Skeletal muscle tissue (tissue), 4 donors: Measurements from ENCODE around the gene GNA12. TPM values are rescaled to one million over a fixed set of nuclear protein-coding genes. Genes with fewer than 3 reads are reported as not detected.
"Not testable (repeated sequence)": the region's sequence is repeated elsewhere in the genome, so short reads cannot be mapped to it uniquely, and the experiment has no call there.

Experiments
- H3K27ac ChIP-seq: one replicate; pipeline ENCODE4 v1.7.0; 2013; ENCODE audit warnings: mild to moderate bottlenecking, low read depth, low read length, inconsistent platforms
- H3K27me3 ChIP-seq, 3 donors: one replicate each; pipeline ENCODE4 v1.7.0; 2013; ENCODE audit warnings: low read length in 3 of 3; ENCODE audit not compliant: control insufficient read depth in 3 of 3, insufficient read depth in 3 of 3
- H3K36me3 ChIP-seq, 3 donors: one replicate each; pipeline ENCODE4 v1.7.0; 2013; ENCODE audit warnings: low read length in 3 of 3; ENCODE audit not compliant: control insufficient read depth in 3 of 3, insufficient read depth in 3 of 3
- H3K4me1 ChIP-seq, 3 donors: one replicate each; pipeline ENCODE4 v1.7.0; 2013; ENCODE audit warnings: low read length in 3 of 3, mild to moderate bottlenecking in 3 of 3; ENCODE audit not compliant: control insufficient read depth in 3 of 3, insufficient read depth in 3 of 3
- H3K4me3 ChIP-seq, 3 donors: one replicate each; pipeline ENCODE4 v1.7.0; 2013; ENCODE audit warnings: low read length in 3 of 3
- H3K9ac ChIP-seq, 3 donors: one replicate each; pipeline ENCODE4 v1.7.0; 2013; ENCODE audit warnings: low read length in 3 of 3, mild to moderate bottlenecking in 3 of 3, moderate library complexity in 2 of 3, low read depth in 1 of 3
- H3K9me3 ChIP-seq, 3 donors: one replicate each; pipeline ENCODE4 v1.7.0; 2013; ENCODE audit warnings: low read length in 3 of 3; ENCODE audit not compliant: control insufficient read depth in 3 of 3
- total RNA-seq: library from RNA; depleted of rRNA; stranded (reverse); fragments of >200 nt; gene quantifications from one replicate; pipeline ENCODE4 v1.2.3, GENCODE V29; 2014
- donor health status: Osteomylitis.

Gene GNA12
- total RNA-seq, 1 donor from 2014 or later = 9.9 TPM

DNA sequence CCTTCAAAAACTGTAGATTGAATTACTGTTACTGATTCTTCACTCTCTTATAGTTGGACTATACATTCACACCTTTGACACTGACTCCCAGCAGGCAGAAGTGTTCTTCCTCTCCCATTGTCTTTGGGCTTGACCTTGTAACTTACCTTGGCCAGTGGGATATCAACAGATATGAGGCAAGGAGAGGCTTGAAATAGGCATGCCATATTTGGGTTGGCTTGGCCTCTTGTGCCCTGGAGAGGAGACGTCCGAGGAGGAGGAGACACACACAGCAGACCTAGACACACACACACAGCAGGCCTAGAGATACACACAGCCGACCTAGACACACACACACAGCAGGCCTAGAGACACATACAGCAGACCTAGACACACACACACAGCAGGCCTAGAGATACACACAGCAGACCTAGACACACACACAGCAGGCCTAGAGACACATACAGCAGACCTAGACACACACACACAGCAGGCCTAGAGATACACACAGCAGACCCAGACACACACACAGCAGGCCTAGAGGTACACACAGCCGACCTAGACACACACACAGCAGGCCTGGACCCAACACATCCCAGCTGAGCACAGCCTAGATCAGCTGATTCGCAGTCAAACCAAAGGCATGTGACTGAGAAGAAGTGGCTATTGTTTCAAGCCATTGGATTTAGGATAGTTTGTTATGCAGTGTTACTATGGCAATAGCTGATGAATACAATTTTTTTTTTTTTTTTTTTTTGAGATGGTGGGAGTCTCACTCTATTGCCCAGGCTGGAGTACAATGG lies 12.5 kb upstream of the GNA12 start:
- H3K27ac ChIP-seq = no peak overlapping the region
- H3K27me3 ChIP-seq = no peaks in the 10 kb centered on the region
- peaks cover 4 to 14% (median 6%) of the 10 kb centered on the region in 3 donors for H3K4me1 ChIP-seq
- no peaks in the 10 kb centered on the region for H3K9me3 ChIP-seq
- H3K36me3 ChIP-seq = no peaks in the 10 kb centered on the region
- no peak overlapping the region for H3K4me3 ChIP-seq
- H3K9ac ChIP-seq = no peak overlapping the region

DNA sequence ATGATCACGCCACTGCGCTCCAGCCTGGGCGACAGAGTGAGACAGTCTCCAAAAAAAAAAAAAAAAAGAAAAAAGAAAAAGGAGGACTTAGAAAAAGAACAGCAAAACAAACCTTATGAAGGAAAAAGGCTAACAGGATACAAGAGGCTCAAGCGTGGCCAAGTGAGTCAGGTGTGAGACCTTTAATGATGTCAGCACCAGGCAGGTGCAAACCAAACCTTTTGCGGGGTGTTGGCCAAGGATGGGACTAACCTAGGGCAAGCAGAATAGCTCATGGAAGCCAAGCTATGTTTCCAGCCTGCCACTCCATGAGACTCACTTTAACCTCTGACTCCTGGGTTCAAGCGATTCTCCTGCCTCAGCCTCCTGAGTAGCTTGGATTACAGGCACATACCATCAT lies 11.3 kb upstream of the GNA12 start:
- Histone ChIP-seq H3K9ac (no peak overlapping the region), H3K36me3 (no peaks in the 10 kb centered on the region), H3K4me1 (peaks cover 0 to 9% (median 6%) of the 10 kb centered on the region in 3 donors), H3K27ac (no peak overlapping the region), H3K4me3 (no peak overlapping the region), H3K27me3 (no peaks in the 10 kb centered on the region), H3K9me3 (no peaks in the 10 kb centered on the region)

DNA sequence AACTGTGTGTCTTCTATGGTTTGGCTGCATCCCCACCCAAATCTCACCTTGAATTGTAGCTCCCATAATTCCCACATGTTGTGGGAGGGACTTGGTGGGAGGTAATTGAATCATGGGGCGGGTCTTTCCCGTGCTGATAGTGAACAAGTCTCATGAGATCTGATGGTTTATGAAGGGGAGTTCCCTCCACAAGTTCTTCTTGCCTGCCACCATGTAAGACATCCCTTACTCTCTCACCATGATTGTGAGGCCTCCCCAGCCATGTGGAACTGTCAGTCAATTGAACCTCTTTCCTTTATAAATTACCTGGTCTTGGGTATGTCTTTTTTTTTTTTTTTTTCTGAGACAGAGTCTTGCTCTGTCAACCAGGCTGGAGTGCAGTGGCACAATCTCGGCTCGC lies 9.4 kb upstream of the GNA12 start:
- not testable (repeated sequence) for H3K27me3 ChIP-seq, H3K36me3 ChIP-seq, H3K9ac ChIP-seq, H3K27ac ChIP-seq, H3K9me3 ChIP-seq, H3K4me1 ChIP-seq, H3K4me3 ChIP-seq

DNA sequence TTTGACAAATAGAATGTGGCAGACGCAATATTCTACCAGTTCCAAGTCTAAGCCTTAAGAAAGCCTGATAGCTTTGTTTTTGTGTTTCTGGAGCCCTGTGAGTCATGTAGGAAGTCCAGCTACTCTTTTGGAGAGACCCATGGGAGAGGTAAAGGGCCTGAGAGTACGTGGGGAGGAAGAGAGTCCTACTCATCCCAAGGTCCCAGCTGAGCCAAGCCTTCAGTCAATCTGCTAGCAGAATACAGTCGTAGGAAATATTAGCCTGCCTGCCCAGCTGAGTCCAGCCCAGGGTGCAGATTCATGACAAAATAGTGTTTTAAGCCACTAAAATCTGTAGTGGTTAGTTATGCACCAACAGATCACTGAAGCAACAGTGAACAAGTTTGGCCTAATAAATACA lies 9.0 kb upstream of the GNA12 start:
- no peaks in the 10 kb centered on the region for H3K36me3 ChIP-seq

DNA sequence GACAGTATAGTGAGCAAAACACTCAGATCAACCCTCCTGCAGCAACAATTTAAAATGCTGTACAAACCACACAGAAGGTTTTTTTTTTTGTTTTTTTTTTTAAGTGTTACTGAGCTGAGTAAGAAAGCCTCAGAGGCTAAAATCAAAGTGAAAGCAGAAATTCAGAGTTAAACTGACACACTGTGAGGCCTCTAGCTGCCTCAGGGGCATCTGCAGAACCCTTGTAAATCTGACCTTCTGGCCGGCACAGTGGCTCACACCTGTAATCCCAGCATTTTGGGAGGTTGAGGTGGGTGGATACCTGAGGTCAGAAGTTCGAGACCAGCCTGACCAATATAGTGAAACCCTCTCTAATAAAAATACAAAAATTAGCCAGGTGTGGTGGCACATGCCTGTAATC lies 7.4 kb upstream of the GNA12 start:
- Histone ChIP-seq H3K36me3 (no peaks in the 10 kb centered on the region), H3K27ac (no peak overlapping the region), H3K27me3 (no peaks in the 10 kb centered on the region), H3K4me3 (no peak overlapping the region), H3K9me3 (no peaks in the 10 kb centered on the region), H3K4me1 (peaks cover 0 to 8% (median 4%) of the 10 kb centered on the region in 3 donors), H3K9ac (no peak overlapping the region)

More for the DNA sequence above, 9.0 kb upstream of the GNA12 start:
- Histone ChIP-seq H3K9me3 (no peaks in the 10 kb centered on the region), H3K9ac (no peak overlapping the region), H3K4me3 (no peak overlapping the region), H3K27ac (no peak overlapping the region), H3K27me3 (no peaks in the 10 kb centered on the region), H3K4me1 (peaks cover 0 to 9% (median 6%) of the 10 kb centered on the region in 3 donors)

DNA sequence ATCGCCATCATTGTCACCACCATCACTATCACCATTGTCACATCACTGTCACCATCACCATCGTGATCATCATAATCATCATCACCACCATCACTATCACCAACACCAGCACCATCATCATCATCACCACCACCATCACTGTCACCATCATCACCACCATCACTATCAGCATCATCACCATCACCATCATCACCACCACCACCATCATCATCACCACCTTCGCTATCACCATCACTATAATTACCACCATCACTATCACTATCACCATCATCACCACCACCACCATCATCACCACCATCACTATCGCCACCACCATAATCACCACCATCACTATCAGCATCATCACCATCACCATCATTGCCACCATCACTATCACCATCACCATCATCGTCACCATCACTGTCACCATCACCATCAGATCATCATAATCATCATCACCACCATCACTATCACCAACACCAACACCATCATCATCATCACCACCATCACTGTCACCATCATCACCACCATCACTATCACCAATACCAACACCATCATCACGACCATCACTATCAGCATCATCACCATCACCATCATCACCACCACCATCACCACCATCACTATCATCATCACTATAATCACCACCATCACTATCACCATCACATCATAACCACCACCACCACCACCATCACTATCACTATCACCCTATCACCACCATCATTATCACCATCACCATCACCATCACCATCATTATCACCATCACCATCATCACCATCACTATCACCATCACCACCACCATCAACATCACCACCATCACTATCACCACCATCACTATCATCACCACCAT lies 6.0 kb upstream of the GNA12 start:
- H3K4me1 ChIP-seq = peaks cover 0 to 3% (median 0%) of the 10 kb centered on the region in 3 donors
- H3K9ac ChIP-seq = no peak overlapping the region
- no peak overlapping the region for H3K4me3 ChIP-seq
- H3K9me3 ChIP-seq = no peaks in the 10 kb centered on the region
- no peak overlapping the region for H3K27ac ChIP-seq
- H3K27me3 ChIP-seq = no peaks in the 10 kb centered on the region
- no peaks in the 10 kb centered on the region for H3K36me3 ChIP-seq

DNA sequence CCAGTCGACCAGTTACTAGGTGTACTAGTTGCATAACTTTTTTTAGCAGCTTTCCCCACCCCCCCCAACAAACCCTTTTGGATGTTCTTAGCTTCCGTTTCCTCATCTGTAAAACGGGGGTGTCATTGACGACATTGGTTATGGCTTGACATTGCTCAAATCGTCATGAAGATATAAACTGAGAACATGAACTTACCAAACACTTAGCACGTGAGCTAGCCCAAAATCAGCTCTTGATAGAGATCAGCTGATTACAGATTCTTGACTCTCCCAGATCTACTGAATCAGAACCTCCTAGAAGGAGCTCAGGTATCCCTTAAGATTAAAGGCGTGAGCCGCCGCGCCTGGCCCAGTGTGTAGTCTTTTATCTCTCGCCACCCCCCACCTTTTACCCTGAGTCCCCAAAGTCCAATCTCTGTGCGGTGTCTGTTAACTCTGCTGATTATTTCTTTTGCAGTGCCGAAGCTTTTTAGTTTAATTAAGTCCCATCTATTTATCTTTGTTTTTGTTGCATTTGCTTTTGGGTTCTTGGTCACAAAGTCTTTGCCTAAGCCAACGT lies 1.0 kb upstream of the GNA12 start:
- no peaks in the 10 kb centered on the region for H3K9me3 ChIP-seq
- H3K4me3 ChIP-seq = peak overlapping the region; percentile 76 to 90 (median 82)
- no peaks in the 10 kb centered on the region for H3K27me3 ChIP-seq
- H3K4me1 ChIP-seq = peaks cover 16 to 19% (median 17%) of the 10 kb centered on the region in 3 donors
- H3K27ac ChIP-seq = peak overlapping the region; percentile 21
- H3K9ac ChIP-seq = peak overlapping the region in 1 of 3 donors; percentile 77
- H3K36me3 ChIP-seq = peaks cover 0 to 7% (median 2%) of the 10 kb centered on the region in 3 donors

DNA sequence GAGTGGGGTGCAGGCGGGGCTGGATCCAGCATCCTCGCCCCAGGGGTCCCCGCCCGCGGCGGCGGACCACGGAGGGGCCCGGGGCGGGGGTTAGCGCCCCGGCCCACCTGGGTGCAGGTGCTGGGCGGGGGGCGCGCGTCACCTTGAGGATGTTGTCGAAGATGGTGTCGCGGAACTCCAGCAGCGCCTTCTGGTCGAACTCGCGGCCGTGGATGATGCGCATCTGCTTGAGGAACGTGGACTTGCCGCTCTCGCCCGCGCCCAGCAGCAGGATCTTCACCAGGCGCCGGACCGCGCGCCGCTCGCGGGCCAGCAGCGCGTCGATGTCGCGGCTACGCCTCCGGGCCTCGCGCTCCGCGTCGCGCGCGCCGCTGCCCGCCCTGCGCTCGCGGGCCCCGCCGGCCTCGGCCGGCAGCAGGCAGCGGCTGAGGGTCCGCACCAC lies 376 bp downstream of the GNA12 start:
- Histone ChIP-seq H3K4me1 (peaks cover 16 to 19% (median 17%) of the 10 kb centered on the region in 3 donors), H3K27me3 (no peaks in the 10 kb centered on the region), H3K9me3 (no peaks in the 10 kb centered on the region), H3K9ac (peak overlapping the region; percentile 57 to 79 (median 70)), H3K4me3 (peak overlapping the region; percentile 66 to 84 (median 80)), H3K36me3 (peaks cover 0 to 9% (median 4%) of the 10 kb centered on the region in 3 donors), H3K27ac (no peak overlapping the region)

DNA sequence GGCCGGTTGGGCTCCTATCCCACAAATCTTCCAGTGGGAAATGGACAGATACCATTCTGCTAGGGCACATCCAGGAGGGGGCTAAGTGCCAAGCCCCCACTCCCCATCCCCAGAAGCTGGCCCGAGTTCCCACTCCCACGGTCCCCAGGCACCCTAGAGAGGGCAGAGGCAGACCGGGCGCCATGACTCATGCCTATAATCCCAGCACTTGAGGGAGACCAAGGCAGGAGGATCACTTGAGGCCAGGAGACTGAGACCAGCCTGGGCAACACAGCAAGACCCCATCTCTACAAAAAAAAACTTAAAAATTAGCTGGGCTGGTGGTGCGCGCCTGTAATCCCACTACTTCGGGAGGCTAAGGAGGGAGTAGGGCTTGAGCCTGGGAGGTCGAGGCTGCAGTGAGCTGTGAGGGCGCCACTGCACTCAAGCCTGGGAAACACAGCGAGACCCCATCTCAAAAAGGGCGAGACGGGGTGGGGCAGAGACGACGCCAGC lies 870 bp downstream of the GNA12 start:
- Histone ChIP-seq H3K27ac (no peak overlapping the region), H3K36me3 (peaks cover 0 to 9% (median 4%) of the 10 kb centered on the region in 3 donors), H3K4me3 (peak overlapping the region; percentile 66 to 84 (median 80)), H3K9ac (peak overlapping the region; percentile 20 to 79 (median 70)), H3K27me3 (no peaks in the 10 kb centered on the region), H3K9me3 (no peaks in the 10 kb centered on the region), H3K4me1 (peaks cover 16 to 19% (median 17%) of the 10 kb centered on the region in 3 donors)
